Left lung (tissue), 10 donors: ENCODE measurements around the gene NCAPD2. TPM values are rescaled to one million over a fixed set of nuclear protein-coding genes. Genes with fewer than 3 reads are reported as not detected.

Experiments
- ATAC-seq: fragments of 200-7000 bp; cut with Tn5 transposase; one replicate; pipeline ENCODE4 v1.9.1; 2020; ENCODE audit warnings: moderate library complexity
- DNase-seq, 4 donors: peaks; one replicate each; pipeline ENCODE4 v3.0.0-alpha.2; 2013 to 2020
- H3K27ac ChIP-seq, 2 donors: fragments of 200-600 bp; sonication (generic) in 1 of 2; one replicate each; pipeline versions ENCODE4 v1.5.0 to v1.8.0; 2020 to 2021
- H3K27me3 ChIP-seq, 2 donors: fragments of 200-600 bp; sonication (generic) in 1 of 2; one replicate each; pipeline versions ENCODE4 v1.5.0 to v1.8.0; 2020 to 2021
- H3K36me3 ChIP-seq, 2 donors: fragments of 200-600 bp; sonication (generic) in 1 of 2; one replicate each; pipeline versions ENCODE4 v1.5.0 to v1.8.0; 2020 to 2021
- H3K4me1 ChIP-seq, 2 donors: fragments of 200-600 bp; one replicate each; pipeline ENCODE4 v1.8.0; 2021
- H3K4me3 ChIP-seq, 2 donors: fragments of 200-600 bp; sonication (generic) in 1 of 2; one replicate each; pipeline versions ENCODE4 v1.5.0 to v1.8.0; 2020 to 2021; ENCODE audit warnings: mild to moderate bottlenecking in 1 of 2
- H3K9me3 ChIP-seq, 2 donors: fragments of 200-600 bp; sonication (generic) in 1 of 2; one replicate each; pipeline versions ENCODE4 v1.5.0 to v1.8.0; 2020 to 2021
- CTCF ChIP-seq, 2 donors: fragments of 200-600 bp; sonication (generic) in 1 of 2; IDR thresholded peaks; one replicate each; pipeline versions ENCODE4 v1.5.0 to v1.8.0; 2021; ENCODE audit warnings: antibody characterized with exemption in 2 of 2
- intact Hi-C, 2 donors: fragments of 100-400 bp; cut with DNase I; formaldehyde crosslinking; loops; one replicate each; pipeline versions ENCODE4 v1.11.2 to v1.14.2; 2022
- polyA plus RNA-seq, 6 donors: library from polyadenylated mRNA; unstranded; fragments of 120-200 nt; gene quantifications; one replicate each; pipeline ENCODE4 v1.2.1, GENCODE V29; 2013; ENCODE audit not compliant: insufficient read length in 6 of 6
- total RNA-seq, 2 donors: library from RNA; stranded (reverse); fragmentation: NEBNext Ultra II Directional; extraction: Animal tissue kit (Norgen Biotek cat#: 25700); gene quantifications; one replicate each; pipeline ENCODE4 v1.2.1, GENCODE V29; 2021
- donor health status: DM: no; HTN: yes; CAD: no.
- donor health status: DM: no; HTN: no; CAD: no.

Gene NCAPD2
- total and polyA plus RNA-seq, 8 donors = 23.1 to 95.4 (median 56.8) TPM

GRCh38 chr12:6539314-6539682 lies 45.4 kb downstream of the NCAPD2 start:
- ATAC-seq (no peak), DNase-seq (no peak)
- Histone ChIP-seq H3K27me3 (no peaks in the 10 kb centered on the region), H3K36me3 (peaks cover 0 to 65% of the 10 kb centered on the region in 2 donors), H3K27ac (peak overlapping the region in 1 of 2 donors; percentile 75), H3K4me1 (peaks cover 20 to 61% of the 10 kb centered on the region in 2 donors), H3K9me3 (no peaks in the 10 kb centered on the region), H3K4me3 (no peak overlapping the region)
- intact Hi-C loops = loop anchor here in 1 of 2 donors (10.0 kb wide), 1 partner anchor 114 kb away; no protein-coding TSS in a partner anchor
- TF ChIP-seq CTCF (IDR thresholded peaks at IDR 0.05) = no peak

- no peak for TF ChIP-seq CTCF (IDR thresholded peaks at IDR 0.05)
- peaks cover 20 to 61% of the 10 kb centered on the region in 2 donors for H3K4me1 ChIP-seq
- intact Hi-C loops = loop anchor here in 1 of 2 donors (10.0 kb wide), 1 partner anchor 115 kb away; no protein-coding TSS in a partner anchor
- H3K27me3 ChIP-seq = no peaks in the 10 kb centered on the region
- no peaks in the 10 kb centered on the region for H3K9me3 ChIP-seq
- ATAC-seq (no peak), DNase-seq (no peak)
- peaks cover 0 to 69% of the 10 kb centered on the region in 2 donors for H3K36me3 ChIP-seq
- H3K4me3 ChIP-seq = peak overlapping the region in 1 of 2 donors; percentile 18
- peak overlapping the region; percentile 75 to 78 for H3K27ac ChIP-seq
Observed at GRCh38 chr12:6539707-6540134, 45.8 kb downstream of the NCAPD2 start.

- H3K4me3 ChIP-seq = peak overlapping the region in 1 of 2 donors; percentile 18
- peak; percentile 51 to 95 (median 88) for DNase-seq
- peaks cover 20 to 61% of the 10 kb centered on the region in 2 donors for H3K4me1 ChIP-seq
- TF ChIP-seq CTCF (IDR thresholded peaks at IDR 0.05) = no peak
- peaks cover 0 to 75% of the 10 kb centered on the region in 2 donors for H3K36me3 ChIP-seq
- no peaks in the 10 kb centered on the region for H3K27me3 ChIP-seq
- H3K9me3 ChIP-seq = no peaks in the 10 kb centered on the region
- ATAC-seq = peak; percentile 84
- H3K27ac ChIP-seq = peak overlapping the region; percentile 75 to 78
- intact Hi-C loops = no loop called here
Observed at GRCh38 chr12:6540181-6540877, 46.4 kb downstream of the NCAPD2 start.

GRCh38 chr12:6541371-6542165 lies 47.7 kb downstream of the NCAPD2 start:
- H3K27me3 ChIP-seq = no peaks in the 10 kb centered on the region
- H3K36me3 ChIP-seq = peaks cover 0 to 77% of the 10 kb centered on the region in 2 donors
- no peak for DNase-seq
- no peaks in the 10 kb centered on the region for H3K9me3 ChIP-seq
- ATAC-seq = no peak
- TF ChIP-seq CTCF (IDR thresholded peaks at IDR 0.05) = no peak
- H3K4me3 ChIP-seq = no peak overlapping the region
- H3K27ac ChIP-seq = peak overlapping the region; percentile 75 to 78
- H3K4me1 ChIP-seq = peaks cover 13 to 51% of the 10 kb centered on the region in 2 donors
- intact Hi-C loops = no loop called here
